Smooth muscle cell (in vitro differentiated cells): ENCODE results near the gene APOM. TPM values are rescaled to one million over a fixed set of nuclear protein-coding genes. Genes with fewer than 3 reads are reported as not detected.

Source experiments
- DNase-seq: peaks from one replicate; lab custom pipeline; 2025; ENCODE audit not compliant: unreplicated experiment; lab: John Stamatoyannopoulos, UW
- H2AFZ ChIP-seq: fragments of 200-600 bp; sonication (generic); 2 replicates; pipeline ENCODE4 v1.6.0; 2016; ENCODE audit warnings: antibody characterized with exemption, low read depth, mild to moderate bottlenecking
- H3F3A ChIP-seq: fragments of 200-600 bp; sonication (generic); 2 replicates; pipeline ENCODE4 v1.6.0; 2017; ENCODE audit warnings: antibody characterized with exemption, low read depth
- H3K27ac ChIP-seq: fragments of 200-600 bp; sonication (generic); 2 replicates; pipeline ENCODE4 v1.5.1; 2016; ENCODE audit warnings: low read depth, mild to moderate bottlenecking
- H3K27me3 ChIP-seq: fragments of 200-600 bp; sonication (generic); 2 replicates; pipeline ENCODE4 v1.6.1; 2016; ENCODE audit warnings: low read depth, mild to moderate bottlenecking
- H3K36me3 ChIP-seq: fragments of 200-600 bp; sonication (generic); 2 replicates; pipeline ENCODE4 v1.5.1; 2016; ENCODE audit warnings: low read depth
- H3K4me1 ChIP-seq: fragments of 200-600 bp; sonication (generic); 2 replicates; pipeline ENCODE4 v1.5.1; 2016; ENCODE audit warnings: low read depth
- H3K4me2 ChIP-seq: fragments of 200-600 bp; sonication (generic); 2 replicates; pipeline ENCODE4 v1.6.0; 2016; ENCODE audit warnings: mild to moderate bottlenecking
- H3K4me3 ChIP-seq: fragments of 200-600 bp; sonication (generic); 2 replicates; pipeline ENCODE4 v1.5.1; 2016; ENCODE audit warnings: mild to moderate bottlenecking
- H3K79me2 ChIP-seq: fragments of 200-600 bp; sonication (generic); 2 replicates; pipeline ENCODE4 v1.6.0; 2016; ENCODE audit warnings: low read depth, mild to moderate bottlenecking
- H3K9ac ChIP-seq: fragments of 200-600 bp; sonication (generic); 2 replicates; pipeline ENCODE4 v1.6.0; 2016; ENCODE audit warnings: low read depth
- H3K9me3 ChIP-seq: fragments of 200-600 bp; sonication (generic); replicated peaks from 2 replicates; pipeline ENCODE4 v1.5.1; 2016; ENCODE audit warnings: low read depth
- H4K20me1 ChIP-seq: fragments of 200-600 bp; sonication (generic); 2 replicates; pipeline ENCODE4 v1.6.0; 2016; ENCODE audit warnings: low read depth
- WGBS: methylation state at CpG from one replicate; pipeline ENCODE4 v1.1.7; 2016; ENCODE audit warnings: low lambda C conversion rate; 5-methylcytosine and 5-hydroxymethylcytosine counted together
- polyA plus RNA-seq: library from polyadenylated mRNA; unstranded; fragments of >200 nt; fragmentation: Nextera tagmentation; extraction: Ambion mirVana; gene quantifications from 2 replicates; pipeline ENCODE4 v1.2.1, GENCODE V29; 2016
- total RNA-seq: library from RNA; depleted of rRNA; stranded (reverse); fragments of >200 nt; gene quantifications from 2 replicates; pipeline ENCODE4 v1.2.3, GENCODE V29; 2014
- TF ChIP-seq, protein P1 (sequence below): fragments of 200-600 bp; sonication (generic); IDR thresholded peaks from 2 replicates; pipeline ENCODE4 v1.5.1; 2017; ENCODE audit warnings: borderline replicate concordance, mild to moderate bottlenecking, antibody characterized with exemption; ENCODE audit not compliant: insufficient read depth, poor library complexity, severe bottlenecking

The APOM gene
- total and polyA plus RNA-seq, 2 experiments from 2014 or later = 2.3 to 2.7 TPM

DNA sequence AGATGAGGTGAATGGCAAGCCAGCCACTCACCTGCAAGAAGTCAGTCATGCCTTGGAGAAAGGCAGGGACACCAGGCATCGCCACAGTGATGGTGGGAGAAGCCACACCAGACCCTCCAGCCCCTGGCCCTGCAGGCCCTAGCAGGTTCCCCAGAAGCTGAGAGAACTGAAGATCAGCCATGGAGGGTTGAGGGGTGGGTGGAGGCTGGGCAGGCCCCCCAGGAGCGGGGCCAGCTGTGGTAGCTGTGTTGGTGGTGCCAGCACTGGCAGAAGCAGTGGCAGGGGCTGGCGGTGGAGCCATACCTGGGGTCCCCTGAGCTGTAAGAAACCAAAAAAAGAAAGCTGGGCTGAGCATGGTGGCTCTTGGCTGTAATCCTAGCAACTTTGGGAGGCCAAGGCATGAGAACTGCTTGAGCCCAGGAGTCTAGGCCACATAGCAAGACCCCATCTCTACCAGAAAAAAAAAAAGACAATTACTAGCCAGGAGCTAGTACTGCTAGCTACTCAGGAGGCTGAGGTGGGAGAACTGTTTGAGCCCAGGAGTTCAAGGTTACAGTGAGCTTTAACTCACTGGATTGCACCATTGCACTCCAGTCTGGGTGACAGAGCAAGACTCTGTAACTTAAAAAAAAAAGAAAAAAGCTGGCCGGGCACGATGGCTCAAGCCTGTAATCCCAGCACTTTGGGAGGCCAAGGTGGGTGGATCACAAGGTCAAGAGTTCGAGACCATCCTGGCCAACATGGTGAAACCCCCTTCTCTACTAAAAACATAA lies 12.7 kb upstream of the APOM start:
- Histone ChIP-seq H3K9ac (no peak overlapping the region), H3K4me2 (no peak overlapping the region), H3K9me3 (no peaks in the 10 kb centered on the region), H3F3A (peaks cover 33% of the 10 kb centered on the region), H3K4me1 (no peaks in the 10 kb centered on the region), H2AFZ (no peak overlapping the region), H3K79me2 (no peaks in the 10 kb centered on the region), H3K27ac (no peak overlapping the region), H3K4me3 (no peak overlapping the region), H3K27me3 (no peaks in the 10 kb centered on the region), H4K20me1 (peaks cover 9% of the 10 kb centered on the region), H3K36me3 (peaks cover 6% of the 10 kb centered on the region)
- TF ChIP-seq, protein P1, sequence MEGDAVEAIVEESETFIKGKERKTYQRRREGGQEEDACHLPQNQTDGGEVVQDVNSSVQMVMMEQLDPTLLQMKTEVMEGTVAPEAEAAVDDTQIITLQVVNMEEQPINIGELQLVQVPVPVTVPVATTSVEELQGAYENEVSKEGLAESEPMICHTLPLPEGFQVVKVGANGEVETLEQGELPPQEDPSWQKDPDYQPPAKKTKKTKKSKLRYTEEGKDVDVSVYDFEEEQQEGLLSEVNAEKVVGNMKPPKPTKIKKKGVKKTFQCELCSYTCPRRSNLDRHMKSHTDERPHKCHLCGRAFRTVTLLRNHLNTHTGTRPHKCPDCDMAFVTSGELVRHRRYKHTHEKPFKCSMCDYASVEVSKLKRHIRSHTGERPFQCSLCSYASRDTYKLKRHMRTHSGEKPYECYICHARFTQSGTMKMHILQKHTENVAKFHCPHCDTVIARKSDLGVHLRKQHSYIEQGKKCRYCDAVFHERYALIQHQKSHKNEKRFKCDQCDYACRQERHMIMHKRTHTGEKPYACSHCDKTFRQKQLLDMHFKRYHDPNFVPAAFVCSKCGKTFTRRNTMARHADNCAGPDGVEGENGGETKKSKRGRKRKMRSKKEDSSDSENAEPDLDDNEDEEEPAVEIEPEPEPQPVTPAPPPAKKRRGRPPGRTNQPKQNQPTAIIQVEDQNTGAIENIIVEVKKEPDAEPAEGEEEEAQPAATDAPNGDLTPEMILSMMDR = no peak
- DNase-seq = no peak
- WGBS = 97% methylated on average over 6 of the region's 6 CpGs

DNA sequence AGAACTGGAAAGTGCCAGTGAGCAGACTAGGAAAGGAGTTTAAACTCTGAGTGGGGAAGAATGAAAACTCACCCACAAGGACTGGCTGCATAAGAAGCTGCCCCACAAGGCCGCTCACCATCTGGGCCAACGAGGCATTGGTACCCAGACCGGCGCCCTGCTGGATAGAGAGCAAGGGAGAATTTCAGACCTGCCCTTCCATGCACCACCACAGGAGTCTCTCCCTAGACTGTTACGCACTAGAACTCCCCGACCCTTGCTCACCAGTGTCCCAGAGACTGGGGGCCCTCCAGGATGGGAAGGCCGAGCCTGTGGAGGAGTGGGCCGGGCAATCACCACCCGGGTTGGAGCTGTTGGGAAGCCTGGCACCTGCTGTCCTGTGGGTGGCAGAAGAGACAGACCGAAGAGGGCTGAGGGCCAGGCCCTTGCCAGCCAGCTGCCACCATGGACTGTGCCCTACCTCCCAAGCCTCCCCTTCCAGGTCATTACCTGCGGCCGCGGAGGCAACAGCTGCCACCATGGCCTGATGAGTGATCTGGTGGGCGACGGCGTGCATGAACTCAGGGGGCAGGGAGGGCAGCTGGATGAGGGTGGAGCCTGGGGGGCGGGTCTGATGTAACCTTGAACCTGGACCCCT lies 11.8 kb upstream of the APOM start:
- Histone ChIP-seq H3K36me3 (peaks cover 6% of the 10 kb centered on the region), H3K4me2 (no peak overlapping the region), H3K27me3 (no peaks in the 10 kb centered on the region), H3K9me3 (no peaks in the 10 kb centered on the region), H3F3A (peaks cover 27% of the 10 kb centered on the region), H3K4me3 (no peak overlapping the region), H3K27ac (no peak overlapping the region), H4K20me1 (peaks cover 6% of the 10 kb centered on the region), H3K79me2 (peaks cover 7% of the 10 kb centered on the region), H3K9ac (no peak overlapping the region), H2AFZ (no peak overlapping the region), H3K4me1 (no peaks in the 10 kb centered on the region)
- TF ChIP-seq, protein P1 = no peak
- WGBS = 97% methylated on average over 17 of the region's 17 CpGs
- DNase-seq = no peak

DNA sequence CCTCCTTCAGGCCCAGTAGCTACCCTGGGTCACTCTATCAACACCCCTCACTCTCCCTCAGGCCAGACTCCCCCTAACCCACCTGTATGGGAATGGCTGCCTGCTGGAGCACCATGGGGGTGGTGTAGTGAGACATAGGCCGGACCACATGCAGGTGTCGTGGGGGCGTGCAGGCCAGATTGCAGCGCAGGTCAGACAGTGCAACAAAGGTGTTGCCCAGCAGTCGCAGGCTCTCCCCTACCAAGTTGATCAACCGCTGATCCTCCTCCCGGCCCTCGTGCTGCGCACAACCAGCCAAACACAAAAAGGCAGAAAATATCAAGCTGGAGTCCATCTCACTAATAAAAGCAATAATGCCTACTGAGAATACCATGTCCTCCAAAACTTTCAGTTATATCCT lies 10.4 kb upstream of the APOM start:
- no peak for DNase-seq
- Histone ChIP-seq H3K9me3 (no peaks in the 10 kb centered on the region), H4K20me1 (peaks cover 4% of the 10 kb centered on the region), H3K4me2 (no peak overlapping the region), H3K27me3 (no peaks in the 10 kb centered on the region), H3K9ac (no peak overlapping the region), H3K4me1 (no peaks in the 10 kb centered on the region), H3K27ac (no peak overlapping the region), H3K36me3 (peaks cover 6% of the 10 kb centered on the region), H2AFZ (no peak overlapping the region), H3K79me2 (peaks cover 19% of the 10 kb centered on the region), H3F3A (peaks cover 14% of the 10 kb centered on the region), H3K4me3 (no peak overlapping the region)
- over 99% methylated on average over 9 of the region's 9 CpGs for WGBS
- TF ChIP-seq, protein P1 = no peak
